ENCODE measurements around the gene UGT1A6.
"Not testable (repeated sequence)": the region's sequence is repeated elsewhere in the genome, so short reads cannot be mapped to it uniquely, and the experiment has no call there.

UGT1A6 gene

GRCh38 chr2:233736868-233737653 lies 44.4 kb downstream of the UGT1A6 start:
- not testable (repeated sequence) for DNase-seq

- no peak for DNase-seq
Observed at GRCh38 chr2:233740870-233741269, 48.2 kb downstream of the UGT1A6 start.

- no peak for DNase-seq
Observed at GRCh38 chr2:233743464-233744259, 51.0 kb downstream of the UGT1A6 start.

- DNase-seq = no peak
Observed at GRCh38 chr2:233745073-233745755, 52.5 kb downstream of the UGT1A6 start.

GRCh38 chr2:233745838-233746237 lies 53.1 kb downstream of the UGT1A6 start:
- not testable (repeated sequence) for DNase-seq

- DNase-seq = no peak
Observed at GRCh38 chr2:233746475-233747282, 54.0 kb downstream of the UGT1A6 start.

- DNase-seq = no peak
Observed at GRCh38 chr2:233747283-233747544, 54.5 kb downstream of the UGT1A6 start.

- DNase-seq = not testable (repeated sequence)
Observed at GRCh38 chr2:233750689-233751088, 58.0 kb downstream of the UGT1A6 start.

GRCh38 chr2:233751212-233752009 lies 58.7 kb downstream of the UGT1A6 start:
- DNase-seq = not testable (repeated sequence)

GRCh38 chr2:233754872-233755611 lies 62.4 kb downstream of the UGT1A6 start:
- DNase-seq = no peak

GRCh38 chr2:233756429-233757081 lies 63.9 kb downstream of the UGT1A6 start:
- no peak for DNase-seq

- no peak for DNase-seq
Observed at GRCh38 chr2:233758141-233758540, 65.5 kb downstream of the UGT1A6 start.

- DNase-seq = no peak
Observed at GRCh38 chr2:233758849-233759248, 66.2 kb downstream of the UGT1A6 start.

- DNase-seq = no peak
Observed at GRCh38 chr2:233760043-233760442, 67.4 kb downstream of the UGT1A6 start, which contains the start of gene UGT1A1. Gene UGT1A1, plus strand, starts transcription at chr2:233760270. Its CDS starts 18 bp downstream, at chr2:233760288.

- no peak for DNase-seq
Observed at GRCh38 chr2:233761040-233761769, 68.5 kb downstream of the UGT1A6 start.

GRCh38 chr2:233764264-233764663 lies 71.6 kb downstream of the UGT1A6 start:
- DNase-seq = no peak

GRCh38 chr2:233764761-233765160 lies 72.1 kb downstream of the UGT1A6 start:
- no peak for DNase-seq

- no peak for DNase-seq
Observed at GRCh38 chr2:233766416-233766815, 73.7 kb downstream of the UGT1A6 start.

- DNase-seq = no peak
Observed at GRCh38 chr2:233768076-233768475, 75.4 kb downstream of the UGT1A6 start.

- no peak for DNase-seq
Observed at GRCh38 chr2:233769260-233769659, 76.6 kb downstream of the UGT1A6 start.
